Keratinocyte (primary cell): ENCODE results near the gene GYS1.
"Not testable (repeated sequence)": the region's sequence is repeated elsewhere in the genome, so short reads cannot be mapped to it uniquely, and the experiment has no call there.

Experiments
- CTCF ChIP-seq, 3 experiments: IDR thresholded peaks in 1 of 3; conservative IDR thresholded peaks in 1 of 3; optimal IDR thresholded peaks in 1 of 3; 2 replicates in 2 of 3; 3 replicates in 1 of 3; pipeline versions ENCODE3 to v1.5.1; 2011; ENCODE audit warnings: low read length in 3 of 3, mild to moderate bottlenecking in 3 of 3, moderate library complexity in 2 of 3, control low read depth in 1 of 3, inconsistent platforms in 1 of 3; ENCODE audit not compliant: insufficient read depth in 2 of 3; ENCODE audit errors: extremely low read depth in 1 of 3
- EZH2 ChIP-seq: IDR thresholded peaks from one replicate; pipeline ENCODE4 v1.6.1; 2012; ENCODE audit warnings: inconsistent platforms, mild to moderate bottlenecking, low read length, moderate library complexity

DNA sequence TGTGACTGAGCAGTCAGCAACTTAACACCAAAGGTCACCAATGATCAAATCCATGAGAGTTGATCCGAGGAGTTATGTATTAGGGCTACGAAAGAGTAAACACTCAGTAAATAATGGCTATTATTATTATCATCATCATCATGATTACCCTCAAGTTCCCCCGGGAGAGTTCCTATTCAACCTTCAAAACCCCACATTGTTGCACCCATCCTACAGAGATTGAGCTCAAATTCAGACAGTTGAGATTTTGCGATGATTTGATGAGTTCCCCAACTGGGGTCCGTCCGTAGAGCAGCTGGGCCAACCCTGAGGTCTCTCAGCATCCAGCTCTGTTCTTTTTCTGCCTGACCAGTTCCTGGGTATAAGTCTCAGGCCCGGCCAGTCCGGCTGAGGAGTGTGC, 45.0 kb upstream of the GYS1 start:
- not testable (repeated sequence) for TF ChIP-seq CTCF (optimal IDR thresholded peaks at IDR 0.05 in 1 of 3, IDR thresholded peaks at IDR 0.05 in 1 of 3, conservative IDR thresholded peaks at IDR 0.05 in 1 of 3; ENCODE audit: extremely low read depth in 1 of 3, insufficient read depth in 2 of 3, low read length in 3 of 3); EZH2
